Measurements from ENCODE around the gene ZSCAN30.
A peak's percentile ranks its signal among the peaks of the same experiment; 100 is the strongest.

ZSCAN30 gene

DNA sequence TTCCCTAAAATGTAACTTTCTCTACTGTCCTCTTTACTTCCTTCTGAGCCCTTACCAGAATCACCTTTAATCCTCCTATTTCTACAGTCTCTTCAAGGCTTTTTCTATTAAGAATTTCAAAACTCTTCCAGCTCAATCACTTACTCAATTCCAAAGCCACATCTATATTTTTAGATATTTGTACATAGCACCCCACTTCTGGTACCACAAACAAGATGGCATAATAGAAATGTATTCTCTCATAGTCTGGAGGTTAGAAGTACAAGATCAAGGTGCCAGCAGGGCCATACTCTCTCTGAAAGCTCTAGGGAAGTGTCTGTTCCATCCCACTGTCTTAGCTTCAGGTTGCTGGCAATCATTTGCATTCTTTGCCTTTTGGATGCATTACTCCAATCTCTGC lies 11.1 kb downstream of the ZSCAN30 start:
- no peak for DNase-seq

DNA sequence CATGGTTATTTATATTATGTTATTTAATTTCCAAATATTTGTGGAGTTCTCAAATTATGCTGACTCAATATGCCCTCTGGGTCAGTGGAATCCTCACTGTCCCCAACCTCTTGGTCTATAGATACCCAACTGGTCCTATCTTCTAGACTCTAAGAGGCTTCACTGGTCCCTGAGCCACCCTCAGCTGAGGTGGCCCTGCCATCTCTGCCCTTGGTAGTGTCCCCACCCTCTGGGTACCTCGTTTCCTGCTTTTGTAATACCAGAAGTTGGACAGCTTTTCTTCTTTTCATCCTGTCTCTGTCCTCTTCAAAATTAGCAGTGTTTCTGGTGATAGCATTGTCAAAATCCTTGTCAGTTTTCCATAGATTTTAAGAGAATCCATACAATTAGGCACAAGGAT lies 11.9 kb downstream of the ZSCAN30 start:
- DNase-seq = no peak

GRCh38 chr18:35277633-35278032 lies 12.4 kb downstream of the ZSCAN30 start:
- DNase-seq = no peak

GRCh38 chr18:35276267-35276666 lies 13.8 kb downstream of the ZSCAN30 start:
- DNase-seq = no peak

DNA sequence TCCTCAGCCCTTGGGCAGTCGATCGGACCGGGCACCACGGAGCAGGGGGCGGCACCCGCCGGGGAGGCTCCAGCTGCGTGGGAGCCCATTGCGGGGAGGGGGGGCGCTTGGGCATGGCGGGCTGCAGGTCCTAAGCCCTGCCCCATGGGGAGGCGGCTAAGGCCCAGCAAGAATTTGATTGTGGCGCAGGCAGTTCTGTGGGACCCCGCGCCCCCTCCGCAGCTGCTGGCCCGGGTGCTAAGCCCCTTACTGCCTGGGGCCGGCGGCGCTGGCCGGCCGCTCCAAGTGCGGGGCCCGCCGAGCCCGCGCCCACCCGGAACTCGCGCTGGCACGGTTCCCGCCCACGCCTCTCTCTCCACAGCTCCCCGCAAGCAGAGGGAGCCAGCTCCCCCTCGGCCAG lies 18.4 kb downstream of the ZSCAN30 start:
- no peak for DNase-seq

DNA sequence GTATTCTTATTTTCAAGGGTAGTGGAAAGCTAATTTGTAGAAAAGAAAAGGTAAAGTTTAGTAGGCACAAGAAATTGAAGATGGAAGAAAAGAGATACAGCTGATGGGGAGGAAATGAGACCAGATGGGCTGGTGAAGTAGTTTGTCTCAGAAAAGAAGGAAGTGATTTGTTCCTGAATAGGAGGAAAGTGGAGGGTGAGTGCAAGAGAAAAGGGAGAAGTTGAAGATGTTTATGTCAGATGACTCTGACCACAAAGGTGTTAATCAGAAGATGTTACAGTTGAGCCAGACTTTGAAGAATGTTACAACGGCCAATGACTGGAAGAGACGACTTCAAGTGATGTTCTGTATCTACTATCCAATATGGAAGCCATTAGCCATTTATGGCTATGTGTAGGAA lies 21.2 kb downstream of the ZSCAN30 start:
- no peak for DNase-seq

- peak; percentile 27 for DNase-seq
These were observed 22.2 kb downstream of the ZSCAN30 start for GRCh38 chr18:35267809-35268208.

GRCh38 chr18:35267161-35267651 lies 22.8 kb downstream of the ZSCAN30 start:
- DNase-seq = peak; percentile 72

DNA sequence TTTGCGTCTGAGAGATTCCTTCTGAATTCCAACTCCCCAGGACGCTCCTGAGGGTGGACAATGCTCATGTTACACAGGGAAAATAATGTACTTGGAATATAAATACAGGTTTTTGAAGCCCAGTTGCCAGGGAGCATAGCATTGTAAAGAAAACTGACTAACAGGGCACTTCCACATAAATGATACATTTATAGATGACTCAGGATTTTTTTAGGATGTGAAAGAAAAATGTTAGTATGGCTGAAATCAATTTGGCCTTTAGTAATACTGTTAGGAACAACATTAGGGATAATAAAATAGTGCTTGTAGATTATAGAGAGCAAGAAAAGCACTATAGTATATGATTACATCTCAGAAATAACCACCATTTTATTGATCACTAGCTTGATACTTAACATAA lies 25.6 kb downstream of the ZSCAN30 start:
- DNase-seq = no peak

- DNase-seq = no peak
These were observed 33.1 kb downstream of the ZSCAN30 start for GRCh38 chr18:35256947-35257346.

DNA sequence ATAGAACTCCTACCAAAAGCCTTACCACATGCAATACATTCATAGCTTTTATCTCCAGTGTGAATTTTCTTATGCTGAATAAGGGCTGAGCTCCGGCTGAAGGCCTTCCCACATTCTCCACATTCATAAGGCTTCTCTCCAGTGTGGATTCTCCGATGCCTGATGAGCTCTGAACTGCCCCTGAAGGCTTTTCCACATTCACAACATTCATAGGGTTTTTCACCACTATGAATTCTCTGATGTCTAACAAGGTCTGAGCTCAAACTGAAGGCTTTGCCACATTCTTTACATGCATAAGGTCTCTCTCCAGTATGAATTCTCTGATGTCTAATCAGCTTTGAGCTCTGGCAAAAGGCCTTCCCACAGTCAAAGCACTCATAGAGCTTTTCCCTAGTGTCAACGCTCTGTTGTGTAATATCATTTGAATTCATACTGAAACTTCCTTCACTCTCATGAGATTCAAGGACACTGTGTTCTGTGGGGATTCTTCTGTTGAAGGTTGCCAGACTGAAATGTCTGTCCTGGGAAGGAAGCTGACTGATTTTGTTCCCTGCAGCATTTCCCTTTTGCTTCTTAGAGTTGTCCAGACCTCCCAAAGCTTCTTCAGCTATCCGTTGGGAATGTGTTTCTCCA lies 36.3 kb downstream of the ZSCAN30 start:
- DNase-seq = no peak

- no peak for DNase-seq
These were observed 37.6 kb downstream of the ZSCAN30 start for GRCh38 chr18:35252466-35252865.

- DNase-seq = no peak
These were observed 41.6 kb downstream of the ZSCAN30 start for GRCh38 chr18:35248429-35248828.

GRCh38 chr18:35247412-35248249 lies 42.4 kb downstream of the ZSCAN30 start:
- DNase-seq = no peak

DNA sequence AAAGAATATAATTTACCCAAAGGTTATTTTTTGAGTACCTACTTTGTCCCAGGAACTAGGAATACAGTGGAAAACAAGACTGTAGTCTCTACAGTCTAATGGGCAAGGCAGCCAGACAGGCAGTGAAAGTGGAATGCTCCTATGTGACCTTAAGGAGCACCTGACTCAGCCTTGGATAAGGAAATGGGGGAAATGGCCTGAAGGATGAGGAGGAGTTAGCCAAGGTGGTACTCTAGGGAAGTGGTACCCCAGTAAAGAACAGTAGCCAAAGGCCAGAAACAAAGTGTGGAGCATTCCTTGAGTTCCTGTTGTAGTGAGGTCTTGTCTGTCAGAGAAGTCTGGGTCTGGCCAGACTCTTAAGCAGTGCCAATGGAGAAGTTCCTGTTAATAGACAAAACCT lies 43.2 kb downstream of the ZSCAN30 start:
- DNase-seq = no peak

DNA sequence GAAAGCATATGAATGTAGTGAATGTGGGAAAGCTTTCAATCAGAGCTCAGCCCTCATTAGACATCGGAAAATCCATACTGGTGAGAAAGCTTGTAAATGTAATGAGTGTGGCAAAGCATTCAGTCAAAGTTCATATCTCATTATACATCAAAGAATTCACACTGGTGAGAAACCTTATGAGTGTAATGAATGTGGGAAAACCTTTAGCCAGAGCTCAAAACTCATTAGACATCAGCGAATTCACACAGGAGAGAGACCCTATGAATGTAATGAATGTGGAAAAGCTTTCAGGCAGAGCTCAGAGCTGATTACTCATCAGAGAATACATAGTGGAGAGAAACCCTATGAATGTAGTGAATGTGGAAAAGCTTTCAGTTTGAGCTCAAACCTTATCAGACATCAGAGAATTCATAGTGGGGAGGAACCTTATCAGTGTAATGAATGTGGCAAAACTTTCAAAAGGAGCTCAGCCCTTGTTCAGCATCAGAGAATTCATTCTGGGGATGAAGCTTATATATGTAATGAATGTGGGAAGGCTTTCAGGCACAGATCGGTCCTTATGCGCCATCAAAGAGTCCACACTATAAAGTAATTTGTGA lies 44.2 kb downstream of the ZSCAN30 start:
- no peak for DNase-seq

- no peak for DNase-seq
These were observed 45.4 kb downstream of the ZSCAN30 start for GRCh38 chr18:35244671-35245070.

- no peak for DNase-seq
These were observed 47.6 kb downstream of the ZSCAN30 start for GRCh38 chr18:35242426-35242825.

GRCh38 chr18:35241448-35241804 lies 48.6 kb downstream of the ZSCAN30 start:
- no peak for DNase-seq

DNA sequence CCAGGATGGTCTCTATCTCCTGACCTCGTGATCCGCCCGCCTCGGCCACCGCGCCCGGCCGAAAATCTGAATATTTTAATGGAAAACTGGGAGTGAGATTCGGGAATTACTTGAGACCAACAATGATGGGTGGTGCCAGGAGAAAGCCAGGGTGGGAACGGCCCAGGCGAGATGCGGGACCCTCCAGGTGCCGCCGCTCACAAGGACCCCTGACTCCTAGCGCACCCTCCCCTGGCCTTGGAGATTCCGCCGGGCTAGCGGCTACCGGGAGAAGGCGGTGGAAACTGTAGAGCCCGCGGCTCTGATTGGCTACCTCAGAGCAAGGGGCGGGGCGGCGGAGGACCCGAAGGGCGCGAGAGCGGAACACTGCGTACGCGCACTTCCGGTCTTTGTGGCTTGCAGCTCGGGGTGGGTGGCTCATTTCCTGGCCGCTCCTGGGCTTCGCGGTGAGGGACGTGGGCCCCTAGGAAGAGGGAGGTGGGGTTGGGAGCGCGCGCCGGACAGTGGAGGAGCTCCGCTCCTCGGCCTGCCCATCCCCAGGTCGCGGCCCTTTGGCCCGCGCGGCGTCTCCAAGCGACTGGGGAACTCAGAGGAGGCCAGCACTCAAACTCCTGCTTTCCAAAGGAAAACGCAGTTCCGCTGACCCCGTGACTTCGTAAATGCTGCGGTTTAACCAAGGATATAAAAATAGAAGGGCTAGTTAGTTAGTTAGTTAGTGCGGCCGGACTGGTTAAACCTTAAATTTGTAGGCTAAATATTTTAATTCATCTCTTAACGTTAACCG lies 49.2 kb downstream of the ZSCAN30 start, which contains the start of gene ZNF397:
ZNF397 (plus strand) TSS at position 371 of the 784 bp plus-strand sequence. CDS start 1,437 bp downstream, outside the sequence.
- peak; percentile 98 for DNase-seq

DNA sequence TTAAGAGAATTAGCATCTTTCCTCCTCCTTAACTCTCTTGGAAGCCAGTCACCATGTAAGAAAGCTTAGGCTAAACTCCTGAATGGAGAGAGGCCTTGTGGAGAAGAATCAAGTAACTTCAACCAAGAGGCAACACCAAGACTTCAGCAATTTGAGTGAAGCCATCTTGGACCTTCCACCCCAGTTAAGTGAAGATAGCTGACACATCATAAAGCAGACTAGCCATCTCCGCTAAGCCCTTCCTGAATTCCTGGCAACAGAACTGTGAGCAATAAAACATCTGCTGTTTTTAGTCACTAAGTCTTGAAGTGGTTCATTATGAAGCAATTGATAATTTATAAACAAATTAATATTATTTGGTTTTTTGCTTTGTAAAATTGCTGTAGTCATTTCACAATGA lies 50.7 kb downstream of the ZSCAN30 start:
- DNase-seq = no peak

- no peak for DNase-seq
These were observed 53.3 kb downstream of the ZSCAN30 start for GRCh38 chr18:35236571-35237363.
